Uterus (tissue), 2 donors: Measurements from ENCODE around the gene LIFR.

ENCODE experiments used
- POLR2A ChIP-seq, 2 donors: fragments of 450-650 bp; IDR thresholded peaks; one replicate each; pipeline ENCODE4 v1.6.1; 2016; ENCODE audit warnings: antibody characterized with exemption in 2 of 2, mild to moderate bottlenecking in 1 of 2, moderate library complexity in 1 of 2
- TF ChIP-seq, protein P1 (sequence below), 4 experiments: fragments of 200-600 bp in 2 of 4; fragments of 450-650 bp in 2 of 4; sonication (generic) in 2 of 4; IDR thresholded peaks; one replicate each; pipeline ENCODE4 v1.5.1; 2016 to 2019; ENCODE audit warnings: antibody characterized with exemption in 4 of 4, mild to moderate bottlenecking in 2 of 4, moderate library complexity in 1 of 4

DNA sequence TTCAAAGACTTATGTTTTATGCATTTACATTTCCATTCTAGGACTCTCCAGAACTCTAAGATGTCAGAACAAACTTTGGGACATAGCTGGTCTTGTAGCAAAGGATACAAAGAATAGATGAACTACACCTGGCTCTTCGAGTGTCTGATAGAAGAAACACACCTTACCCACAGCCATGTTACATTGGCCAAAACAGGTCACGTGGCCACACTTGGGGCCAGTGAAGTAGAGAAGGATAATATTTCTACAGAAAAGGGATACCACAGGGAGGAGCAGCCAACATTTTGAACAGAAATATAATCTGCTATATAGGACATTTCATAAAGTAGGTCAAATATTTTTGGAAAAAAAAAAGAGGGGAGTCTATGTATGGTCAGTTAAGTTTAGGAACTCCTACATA is 22.7 kb upstream of the LIFR start:
- TF ChIP-seq, protein P1, sequence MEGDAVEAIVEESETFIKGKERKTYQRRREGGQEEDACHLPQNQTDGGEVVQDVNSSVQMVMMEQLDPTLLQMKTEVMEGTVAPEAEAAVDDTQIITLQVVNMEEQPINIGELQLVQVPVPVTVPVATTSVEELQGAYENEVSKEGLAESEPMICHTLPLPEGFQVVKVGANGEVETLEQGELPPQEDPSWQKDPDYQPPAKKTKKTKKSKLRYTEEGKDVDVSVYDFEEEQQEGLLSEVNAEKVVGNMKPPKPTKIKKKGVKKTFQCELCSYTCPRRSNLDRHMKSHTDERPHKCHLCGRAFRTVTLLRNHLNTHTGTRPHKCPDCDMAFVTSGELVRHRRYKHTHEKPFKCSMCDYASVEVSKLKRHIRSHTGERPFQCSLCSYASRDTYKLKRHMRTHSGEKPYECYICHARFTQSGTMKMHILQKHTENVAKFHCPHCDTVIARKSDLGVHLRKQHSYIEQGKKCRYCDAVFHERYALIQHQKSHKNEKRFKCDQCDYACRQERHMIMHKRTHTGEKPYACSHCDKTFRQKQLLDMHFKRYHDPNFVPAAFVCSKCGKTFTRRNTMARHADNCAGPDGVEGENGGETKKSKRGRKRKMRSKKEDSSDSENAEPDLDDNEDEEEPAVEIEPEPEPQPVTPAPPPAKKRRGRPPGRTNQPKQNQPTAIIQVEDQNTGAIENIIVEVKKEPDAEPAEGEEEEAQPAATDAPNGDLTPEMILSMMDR (IDR thresholded peaks at IDR 0.05) = no peak
- TF ChIP-seq POLR2A (IDR thresholded peaks at IDR 0.05) = no peak
